CD4-positive, alpha-beta T cell treated with Interleukin-4 for 1 hour (primary cell): ENCODE measurements around the gene DARS1.

ENCODE experiments used
- DNase-seq, 2 donors: peaks; one replicate each; pipeline ENCODE4 v3.0.0-alpha.2; 2020 to 2022

The DARS1 gene

GRCh38 chr2:135985018-135985825, at the start of gene DARS1:
Gene DARS1, minus strand, starts transcription at chr2:135985626. Its CDS starts 158 bp downstream, at chr2:135985468.
- peak; percentile 86 for DNase-seq

GRCh38 chr2:136034629-136035028, 49.2 kb upstream of the DARS1 start:
- no peak for DNase-seq

GRCh38 chr2:136032817-136033535, 47.5 kb upstream of the DARS1 start:
- DNase-seq: no peak

- DNase-seq: no peak
Observed at GRCh38 chr2:136032192-136032591, 46.8 kb upstream of the DARS1 start.

- DNase-seq: no peak
Observed at GRCh38 chr2:136031711-136032110, 46.3 kb upstream of the DARS1 start.

- no peak for DNase-seq
Observed at GRCh38 chr2:136030406-136030805, 45.0 kb upstream of the DARS1 start.

GRCh38 chr2:136029149-136029548, 43.7 kb upstream of the DARS1 start:
- DNase-seq: no peak

GRCh38 chr2:136028001-136028400, 42.6 kb upstream of the DARS1 start:
- DNase-seq: no peak

- DNase-seq: no peak
Observed at GRCh38 chr2:136027112-136027511, 41.7 kb upstream of the DARS1 start.

- peak in 1 of 2 donors; percentile 50 for DNase-seq
Observed at GRCh38 chr2:136025057-136025973, 39.9 kb upstream of the DARS1 start.

GRCh38 chr2:136024616-136025015, 39.2 kb upstream of the DARS1 start:
- DNase-seq: no peak

GRCh38 chr2:136024185-136024584, 38.8 kb upstream of the DARS1 start:
- no peak for DNase-seq

- no peak for DNase-seq
Observed at GRCh38 chr2:136023416-136023815, 38.0 kb upstream of the DARS1 start.

- no peak for DNase-seq
Observed at GRCh38 chr2:136022396-136023146, 37.1 kb upstream of the DARS1 start.

GRCh38 chr2:136021976-136022375, 36.5 kb upstream of the DARS1 start:
- no peak for DNase-seq

GRCh38 chr2:136021406-136021805, 36.0 kb upstream of the DARS1 start:
- DNase-seq: no peak

- DNase-seq: no peak
Observed at GRCh38 chr2:136020831-136021230, 35.4 kb upstream of the DARS1 start.

- DNase-seq: no peak
Observed at GRCh38 chr2:136019825-136020224, 34.4 kb upstream of the DARS1 start.

GRCh38 chr2:136019306-136019705, 33.9 kb upstream of the DARS1 start:
- peak; percentile 27 to 46 for DNase-seq

GRCh38 chr2:136017786-136018185, 32.4 kb upstream of the DARS1 start:
- DNase-seq: no peak

GRCh38 chr2:136016836-136017235, 31.4 kb upstream of the DARS1 start:
- no peak for DNase-seq

- DNase-seq: no peak
Observed at GRCh38 chr2:136016427-136016826, 31.0 kb upstream of the DARS1 start.
